ENCODE measurements around the gene COA3.

The COA3 gene

GRCh38 chr17:42814633-42815399, 16.3 kb upstream of the COA3 start:
- no peak for DNase-seq

- no peak for DNase-seq
Measured at GRCh38 chr17:42809250-42809649, 10.7 kb upstream of the COA3 start.

- no peak for DNase-seq
Measured at GRCh38 chr17:42806249-42806648, 7.7 kb upstream of the COA3 start.

GRCh38 chr17:42804918-42805367, 6.4 kb upstream of the COA3 start:
- no peak for DNase-seq

GRCh38 chr17:42803074-42803883, 4.8 kb upstream of the COA3 start:
- DNase-seq, result no peak

- DNase-seq, result no peak
Measured at GRCh38 chr17:42798011-42798382, 507 bp downstream of the COA3 start.

- DNase-seq, result no peak
Measured at GRCh38 chr17:42797067-42798007, 1.2 kb downstream of the COA3 start.

- DNase-seq, result no peak
Measured at GRCh38 chr17:42796066-42796758, 2.3 kb downstream of the COA3 start.

- DNase-seq, result no peak
Measured at GRCh38 chr17:42795465-42795864, 3.0 kb downstream of the COA3 start.

- DNase-seq, result no peak
Measured at GRCh38 chr17:42795061-42795460, 3.4 kb downstream of the COA3 start.

- no peak for DNase-seq
Measured at GRCh38 chr17:42792545-42792944, 6.0 kb downstream of the COA3 start.

- no peak for DNase-seq
Measured at GRCh38 chr17:42791948-42792347, 6.6 kb downstream of the COA3 start.

- no peak for DNase-seq
Measured at GRCh38 chr17:42787266-42787665, 11.2 kb downstream of the COA3 start.

GRCh38 chr17:42784811-42785592, 13.5 kb downstream of the COA3 start:
- DNase-seq, result no peak

GRCh38 chr17:42784409-42784808, 14.1 kb downstream of the COA3 start:
- DNase-seq, result no peak

GRCh38 chr17:42783791-42784138, 14.7 kb downstream of the COA3 start:
- DNase-seq, result no peak

- DNase-seq, result no peak
Measured at GRCh38 chr17:42783062-42783790, 15.3 kb downstream of the COA3 start.

GRCh38 chr17:42782166-42783061, 16.1 kb downstream of the COA3 start:
- DNase-seq, result no peak

- no peak for DNase-seq
Measured at GRCh38 chr17:42781639-42782165, 16.8 kb downstream of the COA3 start.

Measured in NCI-H1092 (cell line).